Activated CD4-positive, CD25-positive, alpha-beta regulatory T cell (primary cell): Measurements from ENCODE around the gene COG1.
A peak's percentile ranks its signal among the peaks of the same experiment; 100 is the strongest.
"Not testable (repeated sequence)": the region's sequence is repeated elsewhere in the genome, so short reads cannot be mapped to it uniquely, and the experiment has no call there.

ENCODE experiments used
- DNase-seq, 4 experiments: peaks; one replicate each; lab custom pipeline; 2025; lab: John Stamatoyannopoulos, UW

The COG1 gene, protein sequence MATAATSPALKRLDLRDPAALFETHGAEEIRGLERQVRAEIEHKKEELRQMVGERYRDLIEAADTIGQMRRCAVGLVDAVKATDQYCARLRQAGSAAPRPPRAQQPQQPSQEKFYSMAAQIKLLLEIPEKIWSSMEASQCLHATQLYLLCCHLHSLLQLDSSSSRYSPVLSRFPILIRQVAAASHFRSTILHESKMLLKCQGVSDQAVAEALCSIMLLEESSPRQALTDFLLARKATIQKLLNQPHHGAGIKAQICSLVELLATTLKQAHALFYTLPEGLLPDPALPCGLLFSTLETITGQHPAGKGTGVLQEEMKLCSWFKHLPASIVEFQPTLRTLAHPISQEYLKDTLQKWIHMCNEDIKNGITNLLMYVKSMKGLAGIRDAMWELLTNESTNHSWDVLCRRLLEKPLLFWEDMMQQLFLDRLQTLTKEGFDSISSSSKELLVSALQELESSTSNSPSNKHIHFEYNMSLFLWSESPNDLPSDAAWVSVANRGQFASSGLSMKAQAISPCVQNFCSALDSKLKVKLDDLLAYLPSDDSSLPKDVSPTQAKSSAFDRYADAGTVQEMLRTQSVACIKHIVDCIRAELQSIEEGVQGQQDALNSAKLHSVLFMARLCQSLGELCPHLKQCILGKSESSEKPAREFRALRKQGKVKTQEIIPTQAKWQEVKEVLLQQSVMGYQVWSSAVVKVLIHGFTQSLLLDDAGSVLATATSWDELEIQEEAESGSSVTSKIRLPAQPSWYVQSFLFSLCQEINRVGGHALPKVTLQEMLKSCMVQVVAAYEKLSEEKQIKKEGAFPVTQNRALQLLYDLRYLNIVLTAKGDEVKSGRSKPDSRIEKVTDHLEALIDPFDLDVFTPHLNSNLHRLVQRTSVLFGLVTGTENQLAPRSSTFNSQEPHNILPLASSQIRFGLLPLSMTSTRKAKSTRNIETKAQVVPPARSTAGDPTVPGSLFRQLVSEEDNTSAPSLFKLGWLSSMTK

DNA sequence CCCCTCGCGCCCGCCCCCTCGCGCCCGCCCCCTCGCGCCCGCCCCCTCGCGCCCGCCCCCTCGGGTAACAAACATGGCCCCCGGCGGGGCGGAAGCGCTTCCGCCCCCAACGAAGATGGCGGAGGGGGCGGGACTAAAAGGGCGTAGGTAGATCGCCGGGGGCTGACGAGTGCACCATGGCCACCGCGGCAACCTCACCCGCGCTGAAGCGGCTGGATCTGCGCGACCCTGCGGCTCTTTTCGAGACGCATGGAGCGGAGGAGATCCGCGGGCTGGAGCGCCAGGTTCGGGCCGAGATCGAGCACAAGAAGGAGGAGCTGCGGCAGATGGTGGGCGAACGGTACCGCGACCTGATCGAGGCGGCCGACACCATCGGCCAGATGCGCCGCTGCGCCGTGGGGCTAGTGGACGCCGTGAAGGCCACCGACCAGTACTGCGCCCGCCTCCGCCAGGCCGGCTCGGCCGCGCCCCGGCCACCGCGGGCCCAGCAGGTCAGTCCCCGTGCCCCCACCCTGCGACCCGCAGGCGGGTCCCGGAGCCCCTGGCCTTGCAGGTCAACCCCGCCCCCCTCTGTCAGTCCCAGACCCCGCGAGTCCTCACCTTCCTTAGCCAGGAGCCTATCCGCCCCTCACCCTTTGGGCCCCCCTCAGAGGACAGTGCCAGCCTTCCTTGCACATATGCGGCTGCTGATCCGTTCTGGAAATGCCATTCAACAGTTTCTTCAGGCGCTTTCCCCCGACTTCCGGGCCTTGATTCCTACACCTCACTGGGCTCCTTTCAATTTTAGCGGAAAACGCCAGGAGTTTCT, at the start of gene COG1:
Gene COG1, plus strand, starts transcription at position 162 of the 808 bp plus-strand sequence. Its CDS starts 15 bp downstream, at position 177.
- DNase-seq: peak; percentile 64 to 83 (median 78)

- not testable (repeated sequence) for DNase-seq
Measured at GRCh38 chr17:73144209-73144608, 48.6 kb upstream of the COG1 start.

GRCh38 chr17:73145641-73146040, 47.2 kb upstream of the COG1 start:
- DNase-seq: no peak

DNA sequence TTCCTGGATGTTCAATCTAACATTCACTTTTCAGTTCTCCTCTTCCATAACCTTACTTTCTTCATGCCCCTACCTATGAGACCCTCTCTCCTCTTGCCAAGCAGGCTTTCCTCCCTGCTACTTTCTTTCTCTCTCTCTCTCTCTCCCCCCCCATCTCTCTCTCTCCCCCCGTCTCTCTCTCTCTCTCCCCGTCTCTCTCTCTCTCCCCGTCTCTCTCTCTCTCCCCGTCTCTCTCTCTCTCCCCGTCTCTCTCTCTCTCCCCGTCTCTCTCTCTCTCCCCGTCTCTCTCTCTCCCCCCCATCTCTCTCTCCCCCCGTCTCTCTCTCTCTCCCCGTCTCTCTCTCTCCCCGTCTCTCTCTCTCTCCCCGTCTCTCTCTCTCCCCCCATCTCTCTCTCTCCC, 45.1 kb upstream of the COG1 start:
- not testable (repeated sequence) for DNase-seq

DNA sequence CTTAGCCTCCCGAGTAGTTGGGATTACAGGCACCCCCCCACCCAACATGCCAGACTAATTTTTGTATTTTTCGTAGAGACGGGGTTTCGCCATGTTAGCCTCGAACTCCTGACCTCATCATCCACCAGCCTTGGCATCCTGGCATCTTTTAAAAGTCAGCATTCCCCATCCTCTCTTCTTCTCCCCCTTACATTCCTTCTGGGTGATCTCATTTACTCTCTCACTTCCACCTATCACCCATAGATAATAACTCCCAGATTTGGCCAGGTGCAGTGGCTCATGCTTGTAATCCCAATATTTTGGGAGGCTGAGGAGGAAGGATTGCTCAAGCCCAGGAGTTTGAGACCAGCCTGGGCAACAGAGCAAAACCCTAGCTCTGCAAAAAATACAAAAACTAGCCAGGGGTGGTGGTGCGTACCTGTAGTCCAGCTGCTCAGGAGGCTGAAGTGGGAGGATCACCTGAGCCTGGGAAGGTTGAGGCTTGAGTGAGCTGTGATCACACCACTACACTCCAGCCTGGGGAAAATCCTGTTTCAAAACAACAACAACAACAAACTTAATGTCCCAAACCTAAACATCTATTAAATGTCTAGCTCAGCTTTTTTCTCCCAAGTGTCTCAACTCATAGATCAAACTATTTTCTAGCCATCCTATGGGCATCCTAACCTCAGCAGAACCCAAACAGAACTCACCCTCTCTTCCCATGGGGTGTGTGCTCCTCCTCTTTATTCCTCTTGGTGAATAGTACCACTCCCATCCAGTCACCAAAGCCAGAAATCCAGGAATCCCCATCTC, 44.1 kb upstream of the COG1 start:
- no peak for DNase-seq

GRCh38 chr17:73150622-73151300, 42.1 kb upstream of the COG1 start:
- DNase-seq: not testable (repeated sequence)

DNA sequence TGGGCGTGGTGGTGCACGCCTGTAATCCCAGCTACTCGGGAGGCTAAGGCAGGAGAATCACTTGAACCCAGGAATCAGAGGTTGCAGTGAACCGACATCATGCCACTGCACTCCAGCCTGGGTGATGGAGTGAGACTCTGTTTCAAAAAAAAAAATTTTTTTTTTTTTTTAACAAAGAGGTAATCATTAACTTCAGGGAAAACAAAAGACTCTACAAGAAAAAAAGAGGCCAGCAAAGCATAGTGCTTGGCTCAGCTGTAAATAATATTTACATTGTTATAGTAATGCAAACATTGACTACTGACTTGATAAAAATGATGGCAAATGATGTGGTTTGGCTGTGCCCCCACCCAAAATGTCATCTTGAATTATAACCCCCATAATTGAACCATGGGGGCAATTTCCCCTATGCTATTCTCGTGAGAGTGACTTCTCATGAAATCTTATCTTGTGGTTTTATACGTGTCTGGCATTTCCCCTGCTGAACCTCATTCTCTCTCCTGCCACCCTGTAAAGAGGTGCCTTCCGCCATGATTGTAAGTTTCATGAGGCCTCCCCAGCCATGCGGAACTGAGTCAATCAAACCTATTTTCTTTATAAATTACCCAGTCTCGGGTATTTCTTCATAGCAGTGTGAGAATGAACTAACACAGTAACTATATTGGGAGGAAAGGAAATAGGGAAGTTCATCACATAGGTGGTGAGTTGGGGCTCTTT, 40.8 kb upstream of the COG1 start:
- no peak for DNase-seq

DNA sequence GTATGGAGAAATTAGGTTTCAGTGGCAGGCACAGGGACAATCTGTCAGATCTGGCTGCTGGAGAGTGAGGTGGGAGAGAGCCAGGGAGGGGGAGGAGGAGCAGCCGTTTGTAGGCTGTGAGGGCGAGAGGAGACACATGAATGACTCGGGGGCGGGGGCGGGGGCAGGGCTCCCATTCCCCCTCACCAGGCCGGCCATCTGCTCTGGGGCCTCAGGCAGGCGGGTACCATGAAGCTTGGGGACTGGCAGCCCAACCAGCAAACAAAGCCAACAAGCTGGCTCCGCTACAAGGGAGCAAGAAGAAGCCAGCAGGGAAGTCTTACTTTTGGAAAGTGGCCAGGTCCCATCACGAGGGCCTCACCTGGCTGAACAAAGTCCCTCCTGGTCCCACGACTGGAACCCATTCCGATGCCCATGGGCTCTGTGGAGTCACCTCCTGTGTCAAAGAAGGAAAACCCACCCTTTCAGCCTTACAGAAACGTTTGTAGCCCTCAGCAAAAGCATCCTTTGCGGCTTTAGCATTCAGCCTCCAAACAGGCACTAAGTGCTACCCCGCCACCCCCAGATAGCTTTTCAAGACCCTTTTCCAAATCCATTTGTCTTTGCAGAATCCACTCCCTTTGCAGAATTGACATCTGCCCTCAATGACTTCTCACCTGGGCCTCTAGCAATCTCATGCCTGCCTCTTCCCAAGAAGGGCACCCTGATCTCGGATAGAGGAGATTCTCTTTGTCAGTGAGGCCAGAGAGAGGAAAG, 37.3 kb upstream of the COG1 start:
- DNase-seq: no peak

DNA sequence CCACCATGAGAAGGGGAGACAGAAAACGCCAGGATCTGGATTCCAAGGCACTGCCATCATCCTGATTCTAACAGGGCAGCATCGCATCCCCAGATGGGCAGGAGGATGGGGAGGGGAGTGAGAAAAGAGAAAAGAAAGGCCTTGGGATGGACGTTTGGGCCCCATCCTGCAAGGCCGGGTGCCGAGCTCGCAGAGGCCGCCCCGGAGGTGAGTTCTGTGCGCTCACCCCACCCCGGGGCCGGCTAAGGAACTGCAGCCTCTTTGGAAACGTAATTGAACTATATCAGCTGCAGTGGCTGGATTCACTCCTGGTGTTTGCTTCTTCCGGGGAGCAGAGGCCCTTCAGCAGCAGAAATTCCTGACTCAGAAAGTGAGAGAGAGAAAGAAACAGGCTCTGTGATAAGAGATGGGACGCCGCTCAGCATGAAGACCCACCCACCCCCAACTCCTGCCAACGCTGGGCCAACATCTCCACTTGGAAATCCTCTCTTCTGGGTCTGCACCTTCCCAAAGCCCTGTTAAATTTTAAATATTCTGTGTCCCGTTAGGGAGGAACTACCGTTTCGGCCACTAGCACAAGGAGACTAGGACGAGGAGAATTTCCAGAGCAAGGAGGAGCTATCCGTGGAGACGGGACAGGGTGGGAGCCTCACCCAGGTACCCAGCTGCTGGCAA, 36.6 kb upstream of the COG1 start:
- peak; percentile 3 to 33 (median 14) for DNase-seq

GRCh38 chr17:73156887-73157520, 35.9 kb upstream of the COG1 start:
- DNase-seq: no peak

- no peak for DNase-seq
Measured at GRCh38 chr17:73157521-73157890, 35.3 kb upstream of the COG1 start.

- no peak for DNase-seq
Measured at GRCh38 chr17:73158133-73158532, 34.7 kb upstream of the COG1 start.

DNA sequence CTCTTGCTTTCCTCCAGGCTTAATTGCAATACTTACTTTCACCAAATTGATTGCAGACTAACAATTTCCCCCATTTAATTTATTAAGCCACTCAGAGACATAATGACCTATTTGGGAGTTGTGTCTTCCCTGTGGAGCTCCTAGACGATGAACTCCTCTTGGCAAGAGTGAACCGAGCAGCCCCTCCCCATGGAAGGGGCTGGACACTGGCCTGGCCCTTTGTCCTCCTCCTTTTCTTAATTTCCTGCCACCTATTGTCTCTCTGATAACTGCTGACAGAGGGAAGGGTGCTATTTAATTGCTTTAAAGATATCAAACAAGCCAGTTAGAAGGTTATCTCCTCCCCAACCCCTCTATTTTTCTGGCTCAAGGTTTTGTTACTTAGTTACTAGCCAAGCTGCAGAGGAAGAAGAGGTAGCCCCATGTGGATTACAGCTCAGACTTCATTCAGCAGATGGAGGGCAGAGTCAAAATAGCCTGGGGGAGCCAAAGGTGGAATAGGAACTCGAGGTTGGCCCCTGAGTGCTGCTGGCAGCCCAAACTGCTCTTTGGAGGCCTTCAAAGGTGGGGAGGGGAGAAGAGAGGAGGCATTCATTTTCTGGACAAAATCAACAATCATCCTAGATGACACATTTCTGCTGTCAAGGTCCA, 31.8 kb upstream of the COG1 start:
- no peak for DNase-seq

- DNase-seq: no peak
Measured at GRCh38 chr17:73163043-73163442, 29.8 kb upstream of the COG1 start.

DNA sequence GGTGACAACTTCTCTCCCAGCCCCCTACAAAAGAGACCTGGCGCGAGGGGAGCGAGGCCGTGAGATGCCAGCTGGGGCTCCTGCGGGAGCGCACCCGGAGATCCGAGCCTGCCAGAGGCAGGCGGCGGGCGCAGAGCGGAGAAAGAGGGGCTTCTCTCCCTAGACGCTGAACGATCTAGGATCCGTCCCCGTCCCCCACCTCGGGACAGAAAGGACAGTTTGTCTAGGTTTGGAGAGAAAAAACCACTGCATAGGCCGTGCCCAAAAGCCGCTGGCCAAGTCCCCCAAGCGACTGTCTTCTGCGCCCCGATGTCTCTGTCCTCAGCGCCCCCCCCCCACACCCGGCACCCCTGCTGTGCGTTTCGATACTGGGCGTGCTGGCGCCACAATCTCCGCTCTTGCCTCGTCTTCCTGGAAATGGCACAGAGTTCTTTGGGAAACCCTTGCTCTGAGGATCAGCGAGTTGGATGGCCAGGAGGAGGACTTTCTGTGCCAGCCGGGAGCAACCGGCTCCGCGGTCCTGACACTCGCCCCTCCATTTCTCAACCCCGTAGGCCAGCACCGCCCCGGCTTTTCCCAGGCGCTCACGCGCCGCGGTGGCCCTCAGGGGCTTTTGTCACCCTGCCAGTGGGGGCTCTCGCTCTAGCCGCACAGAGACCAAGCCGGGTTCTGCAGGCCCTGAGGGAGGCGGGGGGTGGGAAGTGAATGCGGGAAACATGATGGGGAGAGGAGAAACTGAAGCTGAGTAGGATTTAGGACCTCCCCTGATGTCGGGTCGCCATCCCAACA, 27.0 kb upstream of the COG1 start:
- no peak for DNase-seq

DNA sequence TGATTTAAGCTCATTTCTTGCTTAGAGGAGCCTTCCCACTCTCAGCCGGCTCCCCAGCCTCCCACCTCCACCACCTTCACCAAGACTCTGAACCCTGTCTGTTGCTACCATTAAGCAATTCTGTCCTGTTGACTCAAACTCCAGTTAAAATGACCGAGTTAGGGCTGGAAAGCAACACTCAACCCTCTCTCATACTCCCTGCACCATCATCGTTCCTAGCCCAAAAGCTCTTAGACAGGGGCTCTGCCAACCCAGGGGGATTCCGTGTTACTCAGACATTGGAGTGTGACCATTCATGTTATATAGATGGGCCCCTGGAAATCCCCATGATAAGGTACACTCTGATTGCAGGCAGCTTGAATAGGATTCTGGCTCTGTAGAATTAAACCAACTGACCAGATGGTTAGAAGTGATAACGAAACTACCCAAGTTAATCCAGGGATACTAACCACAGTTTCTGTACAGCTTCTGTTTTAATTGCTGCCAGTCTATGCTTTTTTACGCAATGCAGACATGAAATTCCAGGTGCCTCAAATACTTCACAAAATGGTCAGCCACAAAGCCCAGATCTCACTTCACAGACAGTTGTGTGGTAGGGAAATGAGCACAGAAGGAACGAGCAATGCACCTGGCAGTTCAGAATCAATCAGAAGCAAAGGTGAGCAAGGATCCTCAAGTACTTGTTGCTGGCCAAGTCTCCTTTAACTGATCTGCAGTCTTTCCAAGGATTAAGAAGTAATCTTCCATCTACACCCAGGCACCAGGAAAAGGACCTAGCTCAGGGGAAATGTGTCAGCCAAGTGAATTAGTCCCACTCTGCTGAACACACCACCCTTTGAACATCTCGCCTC, 25.9 kb upstream of the COG1 start:
- no peak for DNase-seq
